Osteoblast (primary cell): ENCODE results near the gene ATP12A. TPM values are rescaled to one million over a fixed set of nuclear protein-coding genes. Genes with fewer than 3 reads are reported as not detected.

Experiments
- DNase-seq: peaks from one replicate; pipeline ENCODE4 v3.0.0; 2011; ENCODE audit warnings: low spot score, mixed read lengths; ENCODE audit not compliant: insufficient read length; ENCODE audit errors: missing footprints
- H2AFZ ChIP-seq: 2 replicates; pipeline ENCODE4 v1.6.0; 2011; ENCODE audit warnings: mild to moderate bottlenecking, low read length
- H3K27ac ChIP-seq: 2 replicates; pipeline ENCODE4 v1.5.1; 2011; ENCODE audit warnings: mild to moderate bottlenecking, low read depth, low read length, moderate library complexity
- H3K27me3 ChIP-seq: 2 replicates; pipeline ENCODE4 v1.6.0; 2012; ENCODE audit warnings: mild to moderate bottlenecking, control low read depth, inconsistent platforms, low read length, moderate library complexity; ENCODE audit not compliant: insufficient read depth
- H3K36me3 ChIP-seq: 2 replicates; pipeline ENCODE4 v1.5.1; 2011; ENCODE audit warnings: mild to moderate bottlenecking, low read length, control low read depth, moderate library complexity; ENCODE audit not compliant: insufficient read depth
- H3K4me1 ChIP-seq: 2 replicates; pipeline ENCODE4 v1.5.1; 2011; ENCODE audit warnings: mild to moderate bottlenecking, low read length, control low read depth, moderate library complexity; ENCODE audit not compliant: insufficient read depth
- H3K4me2 ChIP-seq: 2 replicates; pipeline ENCODE4 v1.6.0; 2011; ENCODE audit warnings: mild to moderate bottlenecking, low read length; ENCODE audit not compliant: insufficient read depth
- H3K4me3 ChIP-seq: fragments of 200-600 bp; sonication (generic); 3 replicates; pipeline ENCODE4 v1.5.1; 2012; ENCODE audit warnings: mild to moderate bottlenecking, low read length, inconsistent platforms; ENCODE audit not compliant: insufficient read depth
- H3K79me2 ChIP-seq: 2 replicates; pipeline ENCODE4 v1.6.0; 2012; ENCODE audit warnings: mild to moderate bottlenecking, low read length, control low read depth, inconsistent platforms; ENCODE audit not compliant: insufficient read depth
- H3K9me3 ChIP-seq: 2 replicates; pipeline ENCODE4 v1.5.1; 2011; ENCODE audit warnings: low read depth, low read length, control low read depth
- H4K20me1 ChIP-seq: 2 replicates; pipeline ENCODE4 v1.6.0; 2012; ENCODE audit warnings: mild to moderate bottlenecking, low read length, control low read depth; ENCODE audit not compliant: insufficient read depth
- CTCF ChIP-seq: IDR thresholded peaks from 2 replicates; pipeline ENCODE4 v1.5.1; 2011; ENCODE audit warnings: mild to moderate bottlenecking, low read depth, low read length, moderate library complexity; ENCODE audit errors: extremely low read depth
- total RNA-seq: library from RNA; depleted of rRNA; stranded (reverse); fragments of >200 nt; gene quantifications from 2 replicates; pipeline ENCODE4 v1.2.3, GENCODE V29; 2012

Gene ATP12A
- total RNA-seq, 1 donor, result not detected

GRCh38 chr13:24684600-24684998 lies 4.4 kb downstream of the ATP12A start:
- H3K4me3 ChIP-seq, result peak overlapping the region; percentile 13
- no peaks in the 10 kb centered on the region for H3K36me3 ChIP-seq
- TF ChIP-seq CTCF, result no peak
- H3K4me1 ChIP-seq, result peaks cover 10% of the 10 kb centered on the region
- H3K4me2 ChIP-seq, result peak overlapping the region; percentile 28
- peak; percentile 90 for DNase-seq
- H3K9me3 ChIP-seq, result no peaks in the 10 kb centered on the region
- H3K79me2 ChIP-seq, result no peaks in the 10 kb centered on the region
- peaks cover 27% of the 10 kb centered on the region for H3K27me3 ChIP-seq
- no peaks in the 10 kb centered on the region for H4K20me1 ChIP-seq
- peak overlapping the region; percentile 59 for H2AFZ ChIP-seq
- H3K27ac ChIP-seq, result no peak overlapping the region

GRCh38 chr13:24685314-24685713 lies 5.1 kb downstream of the ATP12A start:
- no peak overlapping the region for H3K27ac ChIP-seq
- H3K79me2 ChIP-seq, result no peaks in the 10 kb centered on the region
- H3K4me1 ChIP-seq, result peaks cover 10% of the 10 kb centered on the region
- peaks cover 20% of the 10 kb centered on the region for H3K27me3 ChIP-seq
- H3K9me3 ChIP-seq, result no peaks in the 10 kb centered on the region
- H2AFZ ChIP-seq, result no peak overlapping the region
- H3K4me2 ChIP-seq, result no peak overlapping the region
- TF ChIP-seq CTCF, result no peak
- H3K36me3 ChIP-seq, result no peaks in the 10 kb centered on the region
- H4K20me1 ChIP-seq, result no peaks in the 10 kb centered on the region
- no peak overlapping the region for H3K4me3 ChIP-seq
- no peak for DNase-seq

GRCh38 chr13:24687611-24688010 lies 7.4 kb downstream of the ATP12A start:
- Histone ChIP-seq H3K4me1 (peaks cover 12% of the 10 kb centered on the region), H3K4me2 (no peak overlapping the region), H4K20me1 (no peaks in the 10 kb centered on the region), H3K4me3 (no peak overlapping the region), H3K27me3 (peaks cover 5% of the 10 kb centered on the region), H3K9me3 (no peaks in the 10 kb centered on the region), H2AFZ (no peak overlapping the region), H3K79me2 (no peaks in the 10 kb centered on the region), H3K36me3 (no peaks in the 10 kb centered on the region), H3K27ac (no peak overlapping the region)
- DNase-seq, result no peak
- no peak for TF ChIP-seq CTCF

- Histone ChIP-seq H3K9me3 (no peaks in the 10 kb centered on the region), H2AFZ (no peak overlapping the region), H3K27ac (no peak overlapping the region), H3K27me3 (peaks cover 5% of the 10 kb centered on the region), H3K79me2 (no peaks in the 10 kb centered on the region), H3K36me3 (no peaks in the 10 kb centered on the region), H3K4me3 (no peak overlapping the region), H3K4me2 (no peak overlapping the region), H3K4me1 (peaks cover 12% of the 10 kb centered on the region), H4K20me1 (no peaks in the 10 kb centered on the region)
- DNase-seq, result no peak
- TF ChIP-seq CTCF, result no peak
Measured at GRCh38 chr13:24688111-24688510, 7.9 kb downstream of the ATP12A start.
